Right renal cortex interstitium (tissue), 3 donors: ENCODE results near the gene OPN1LW. TPM values are rescaled to one million over a fixed set of nuclear protein-coding genes. Genes with fewer than 3 reads are reported as not detected.
"Not testable (repeated sequence)": the region's sequence is repeated elsewhere in the genome, so short reads cannot be mapped to it uniquely, and the experiment has no call there.

Source experiments
- DNase-seq, 3 donors: peaks; one replicate each; pipeline ENCODE4 v3.0.0-alpha.2; 2013; ENCODE audit warnings: low read depth in 3 of 3, low spot score in 2 of 3
- polyA plus RNA-seq, 3 donors: library from polyadenylated mRNA; unstranded; fragments of 120-200 nt; gene quantifications; one replicate each; pipeline ENCODE4 v1.2.1, GENCODE V29; 2013; ENCODE audit not compliant: insufficient read length in 3 of 3

OPN1LW gene
- polyA plus RNA-seq: not detected

DNA sequence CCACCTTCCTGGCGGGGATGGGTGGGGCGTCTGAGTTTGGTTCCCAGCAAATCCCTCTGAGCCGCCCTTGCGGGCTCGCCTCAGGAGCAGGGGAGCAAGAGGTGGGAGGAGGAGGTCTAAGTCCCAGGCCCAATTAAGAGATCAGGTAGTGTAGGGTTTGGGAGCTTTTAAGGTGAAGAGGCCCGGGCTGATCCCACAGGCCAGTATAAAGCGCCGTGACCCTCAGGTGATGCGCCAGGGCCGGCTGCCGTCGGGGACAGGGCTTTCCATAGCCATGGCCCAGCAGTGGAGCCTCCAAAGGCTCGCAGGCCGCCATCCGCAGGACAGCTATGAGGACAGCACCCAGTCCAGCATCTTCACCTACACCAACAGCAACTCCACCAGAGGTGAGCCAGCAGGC is at the start of gene OPN1LW:
Gene OPN1LW (plus strand): TSS at position 234 of the 400 bp plus-strand sequence. CDS start 41 bp downstream, at position 275.
- not testable (repeated sequence) for DNase-seq

DNA sequence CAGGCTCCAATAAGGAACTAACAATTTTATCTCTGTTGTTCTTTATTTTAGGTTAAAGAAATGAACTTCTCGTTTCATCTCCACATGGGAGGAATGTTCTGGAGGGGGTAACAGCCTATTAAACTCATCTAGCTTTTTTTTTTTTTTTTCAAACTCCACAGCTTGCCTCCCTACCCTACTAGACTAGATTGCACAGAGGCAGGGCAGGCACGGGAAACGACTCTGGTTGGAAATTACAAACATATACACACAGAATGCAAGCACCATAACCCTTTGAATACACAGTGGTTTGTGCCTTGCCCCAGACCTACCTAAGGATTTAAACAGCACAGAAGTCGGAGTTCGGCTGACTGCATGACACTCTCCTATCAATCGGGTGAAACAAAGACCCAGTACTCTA is 49.2 kb upstream of the OPN1LW start:
- DNase-seq: no peak

DNA sequence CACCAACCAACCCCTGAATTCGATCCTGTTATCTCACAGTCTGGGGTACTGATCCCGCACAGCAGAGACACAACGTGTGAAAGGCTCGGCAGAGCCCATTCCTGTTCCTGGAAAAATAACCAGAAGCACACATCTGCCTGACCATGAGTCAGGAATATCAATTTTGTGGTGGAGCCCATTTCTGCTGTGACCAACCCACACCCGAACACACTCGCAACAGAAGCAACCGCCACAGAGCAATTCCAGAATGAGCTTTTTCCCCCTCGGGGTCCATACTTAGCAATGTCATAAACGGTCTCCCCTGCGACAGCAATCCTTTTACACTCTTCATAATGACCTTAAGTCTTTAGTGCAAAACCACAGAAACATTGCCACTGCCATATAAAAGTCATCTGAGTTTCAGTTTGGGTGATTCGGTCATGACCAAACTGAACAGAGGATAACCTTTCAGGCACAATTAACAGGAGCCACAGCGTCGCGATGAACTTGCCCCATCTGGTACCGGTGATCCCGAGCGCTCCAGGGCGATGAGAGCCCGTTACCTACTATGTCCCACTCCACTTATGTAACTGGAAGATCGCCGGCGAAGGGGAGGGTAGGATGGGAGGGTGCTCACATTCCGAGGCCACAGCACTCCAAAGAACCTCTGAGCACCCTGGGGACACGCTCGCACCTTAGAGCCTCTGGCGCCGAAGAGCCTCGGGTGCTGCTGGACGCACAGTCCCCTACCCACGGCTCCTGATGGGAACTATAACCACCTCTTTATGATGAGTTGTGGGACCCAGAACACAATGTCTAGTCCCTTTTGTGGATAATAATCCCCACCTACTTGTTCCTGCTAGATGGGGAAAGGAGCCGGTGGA is 47.7 kb upstream of the OPN1LW start:
- DNase-seq: no peak

DNA sequence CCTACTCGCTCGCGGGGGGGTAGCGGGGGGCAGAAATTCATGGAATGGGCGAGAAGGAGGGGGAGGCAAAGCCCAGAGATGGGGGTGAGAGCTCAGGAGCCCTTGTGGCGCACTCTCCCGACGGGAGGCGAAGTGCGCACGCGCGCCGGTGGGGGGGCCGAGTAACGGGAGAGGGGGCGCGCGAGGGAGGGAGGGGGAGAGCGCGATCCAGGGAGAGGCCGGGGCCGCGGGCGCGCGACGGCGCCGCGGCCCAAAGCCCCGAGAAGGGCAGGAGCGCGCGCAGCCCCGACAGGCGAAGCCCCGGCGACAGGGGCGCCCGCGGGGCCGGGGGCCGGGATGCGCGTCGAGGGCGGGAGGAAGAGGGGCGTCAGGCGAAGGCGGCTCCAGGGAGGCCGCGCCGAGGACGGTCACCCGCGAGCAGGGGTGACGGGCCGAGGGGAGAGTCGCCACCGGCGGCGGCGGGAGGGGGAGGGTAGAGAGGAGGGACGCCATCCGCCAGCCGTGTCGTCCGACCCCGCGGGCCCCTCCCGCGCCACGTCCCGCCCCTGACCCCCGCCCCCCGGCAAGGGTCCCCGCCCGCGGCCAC is 46.9 kb upstream of the OPN1LW start:
- peak in 2 of 3 donors; percentile 54 to 56 for DNase-seq

DNA sequence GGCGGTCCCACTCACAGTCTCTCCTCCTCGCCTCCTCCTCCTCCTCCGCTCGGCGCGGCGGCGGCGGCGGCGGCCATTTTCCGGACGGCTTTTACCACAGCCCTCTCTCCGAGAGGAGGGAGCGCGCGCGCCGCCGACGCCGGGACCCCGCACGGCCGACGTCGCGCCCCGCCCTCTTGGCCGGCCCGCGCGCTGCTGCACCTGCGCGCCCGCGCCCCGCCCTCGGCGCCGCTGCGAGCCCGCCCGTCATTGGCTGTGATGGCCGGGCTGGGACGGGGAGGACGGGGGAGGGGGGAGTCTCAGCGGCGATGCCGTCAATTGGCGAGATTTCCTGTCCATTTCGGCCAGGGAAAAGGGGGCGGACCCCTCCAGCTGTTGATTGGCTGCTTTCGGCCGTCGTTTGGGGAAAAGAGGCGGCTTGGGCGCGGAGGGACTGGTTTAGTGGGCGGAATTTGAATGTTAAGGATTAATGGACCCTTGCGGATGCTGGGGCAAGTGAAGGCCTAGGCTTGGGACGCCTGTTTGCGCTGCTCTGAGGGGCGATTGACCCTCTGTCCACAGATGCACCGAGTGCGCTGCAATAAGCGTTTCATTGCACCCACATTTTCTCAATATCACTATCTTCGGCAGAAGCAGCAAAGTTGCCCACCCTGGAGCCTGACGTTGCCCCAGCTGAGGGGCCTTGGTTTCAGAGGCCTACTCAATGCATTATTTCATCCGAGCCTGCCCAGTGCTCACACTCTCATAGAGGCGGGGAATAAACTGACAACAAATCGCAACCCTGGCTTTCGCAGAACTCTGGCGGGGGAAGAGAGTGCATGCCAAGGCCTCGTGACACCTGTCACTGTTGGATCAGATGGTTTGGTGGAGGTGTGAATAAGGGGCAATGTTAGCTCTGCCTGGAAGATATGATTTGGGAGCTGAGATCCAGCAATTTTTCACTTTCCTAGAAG is 46.2 kb upstream of the OPN1LW start, which contains the start of gene MECP2:
Gene MECP2 (minus strand): TSS at position 129 of the 953 bp plus-strand sequence.
- peak; percentile 69 to 81 (median 78) for DNase-seq

DNA sequence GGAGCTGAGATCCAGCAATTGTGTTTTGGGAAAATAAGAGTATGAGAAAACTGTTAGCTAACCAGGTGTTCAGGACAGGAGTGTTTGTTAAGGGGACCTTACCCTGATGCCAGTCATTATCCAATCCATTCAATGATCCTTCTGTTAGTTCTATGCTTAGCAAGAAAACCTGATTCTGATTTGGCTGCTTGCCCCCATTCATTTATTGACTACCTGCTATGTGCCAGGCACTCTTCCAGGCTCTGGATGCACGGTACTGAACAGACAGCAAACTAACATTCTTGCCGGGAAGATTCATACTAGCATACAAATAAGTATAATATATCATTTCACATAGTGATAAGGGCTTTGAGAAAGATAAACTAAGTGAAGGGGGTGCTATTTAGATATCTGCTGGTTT is 45.5 kb upstream of the OPN1LW start:
- no peak for DNase-seq

DNA sequence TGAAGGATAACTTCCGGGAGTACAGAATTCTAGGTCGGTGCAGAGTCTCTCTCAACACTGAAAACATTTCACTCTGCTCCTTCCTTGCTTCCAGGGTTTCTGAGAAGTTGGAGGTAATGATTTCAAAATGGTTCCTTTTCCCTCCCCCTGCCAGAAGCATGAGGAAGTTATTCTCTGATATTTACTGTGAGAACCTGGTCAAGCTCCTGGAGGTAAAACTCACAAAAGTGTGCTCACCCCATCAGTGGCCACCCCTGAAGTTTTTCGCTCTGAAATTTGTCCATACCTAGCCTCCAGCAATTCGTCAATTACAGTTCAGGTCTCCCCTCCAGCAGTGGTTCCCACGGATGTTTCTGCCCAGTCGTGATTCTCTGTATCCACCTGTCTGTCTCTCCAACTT is 30.3 kb upstream of the OPN1LW start:
- no peak for DNase-seq

DNA sequence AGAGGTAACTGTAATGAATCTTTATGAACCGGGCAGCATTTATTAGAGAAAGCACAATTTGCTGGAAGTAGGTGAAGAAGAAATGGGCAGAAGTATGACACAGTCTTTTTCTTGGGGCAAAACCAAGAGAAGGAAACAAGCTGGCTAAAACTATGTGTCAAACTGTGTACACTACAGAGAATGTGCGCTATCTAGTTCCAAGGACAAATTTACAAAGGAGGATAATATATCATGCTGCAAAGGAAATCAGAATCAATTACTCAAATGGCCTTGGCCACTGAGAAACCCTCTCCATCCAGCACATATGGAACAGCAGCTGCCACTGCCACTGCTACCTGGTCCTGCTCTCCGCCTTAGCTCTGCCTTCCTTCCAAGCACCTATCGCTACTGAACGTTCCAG is 29.4 kb upstream of the OPN1LW start:
- no peak for DNase-seq

DNA sequence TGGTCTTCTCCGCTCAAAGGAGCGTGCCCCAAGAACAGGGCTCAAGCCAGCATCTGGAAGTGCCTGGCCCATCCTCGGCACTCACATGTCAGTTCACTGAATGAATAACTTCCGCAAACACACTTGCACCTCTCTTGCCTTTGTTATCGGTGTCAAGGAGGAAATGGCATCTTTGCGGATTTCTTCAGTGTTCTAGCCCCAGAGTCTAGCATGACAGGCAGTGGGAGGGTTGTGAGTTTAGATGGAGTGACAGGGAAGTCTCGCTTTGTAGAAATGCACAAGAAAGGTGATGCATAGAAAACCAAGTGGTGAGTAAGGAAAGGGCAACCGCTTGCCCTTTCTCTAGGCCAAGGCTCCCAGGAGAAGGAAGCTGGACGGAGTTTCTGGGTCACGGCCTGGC is 29.0 kb upstream of the OPN1LW start:
- DNase-seq: no peak

DNA sequence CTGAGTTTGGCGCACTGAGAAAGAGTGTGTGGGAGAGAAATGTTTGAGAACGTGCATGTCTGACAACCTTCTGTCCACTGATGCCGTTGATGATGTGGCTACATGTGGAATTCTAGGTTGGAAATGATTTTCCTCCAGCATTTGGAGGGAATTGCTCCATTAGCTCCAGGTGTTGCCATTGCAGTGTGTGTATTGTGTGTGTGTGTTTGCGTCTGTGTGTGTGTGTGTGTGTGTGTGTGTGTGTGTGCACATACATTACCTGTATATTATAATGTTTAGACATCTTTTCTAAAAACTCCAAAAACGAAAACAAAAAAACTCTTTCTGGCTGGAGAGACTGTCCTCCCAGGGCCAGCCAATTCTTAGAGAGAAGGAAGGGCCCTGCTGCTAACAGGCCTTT is 28.3 kb upstream of the OPN1LW start:
- DNase-seq: no peak

DNA sequence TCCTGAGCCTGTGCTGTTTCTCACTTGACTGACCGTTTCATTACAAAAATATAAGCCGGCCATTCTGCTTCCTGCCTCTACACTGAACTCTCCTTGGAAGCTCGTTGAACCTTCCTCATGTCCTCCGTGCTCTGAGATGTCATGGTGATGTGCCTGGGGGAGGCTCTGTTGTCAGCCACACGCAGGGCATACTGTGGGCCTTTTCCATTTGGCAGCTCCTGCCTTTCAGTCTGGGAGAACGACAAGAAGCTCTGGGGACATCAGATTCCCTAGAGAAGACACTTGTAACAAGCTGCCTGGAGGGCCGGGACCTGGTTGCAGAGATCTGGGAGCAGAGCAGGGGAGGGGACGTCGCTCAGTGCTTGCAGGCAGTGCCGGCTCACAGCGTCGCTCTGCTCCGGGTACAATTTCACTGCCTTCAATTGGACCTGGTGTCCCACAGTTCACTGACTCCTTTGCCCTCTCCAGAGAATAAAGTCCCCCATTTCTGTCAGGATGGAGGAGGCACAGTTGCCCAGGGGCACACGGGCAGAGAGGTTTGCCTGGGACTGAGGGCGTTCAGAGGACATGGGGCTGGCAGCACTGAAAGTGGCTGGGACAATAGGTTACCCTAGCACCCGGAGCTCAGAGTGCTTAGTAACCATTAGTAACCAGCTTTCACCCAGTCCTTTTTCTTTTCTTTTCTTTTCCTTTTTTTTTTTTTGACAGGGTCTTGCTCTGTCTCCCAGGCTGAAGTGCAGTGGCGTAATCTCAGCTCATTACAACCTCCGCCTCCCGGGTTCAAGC is 27.4 kb upstream of the OPN1LW start:
- DNase-seq: no peak

DNA sequence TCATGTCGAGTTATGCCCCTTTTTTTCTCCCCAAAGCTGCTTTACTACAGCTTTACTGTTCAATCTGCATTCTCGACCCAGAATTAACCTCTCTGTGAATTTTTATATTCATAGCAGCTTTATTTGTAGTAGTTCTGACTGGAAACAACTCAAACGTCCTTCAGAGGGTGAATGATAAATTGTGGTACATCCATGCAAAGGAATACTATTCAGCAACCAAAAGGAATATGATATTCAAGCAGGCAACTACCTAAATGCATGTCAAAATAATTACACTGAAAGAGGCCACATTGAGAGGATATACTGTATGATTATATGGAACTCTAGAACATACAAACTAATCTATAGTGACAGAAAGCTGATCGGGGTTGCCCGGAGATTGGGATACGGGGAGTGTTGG is 26.5 kb upstream of the OPN1LW start:
- DNase-seq: no peak

DNA sequence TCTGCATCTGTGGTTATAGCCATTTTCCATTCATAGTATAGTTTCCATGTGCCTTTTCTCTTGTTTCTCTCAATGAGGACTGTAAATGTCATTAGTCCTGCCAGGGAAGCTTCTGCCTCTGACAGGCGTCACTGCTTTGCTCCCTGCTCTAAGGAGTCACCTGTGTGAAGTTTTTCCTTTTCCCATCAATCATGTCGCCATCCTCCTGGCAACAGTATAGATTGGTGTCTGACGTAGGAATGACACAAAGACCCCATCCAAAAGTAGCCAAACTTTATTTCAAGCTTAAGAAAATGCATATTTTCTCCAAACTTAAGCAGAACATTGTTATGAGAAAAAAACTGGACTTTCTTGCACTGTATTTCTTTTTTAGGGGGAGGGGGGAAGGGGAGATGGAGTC is 23.5 kb upstream of the OPN1LW start:
- no peak for DNase-seq

DNA sequence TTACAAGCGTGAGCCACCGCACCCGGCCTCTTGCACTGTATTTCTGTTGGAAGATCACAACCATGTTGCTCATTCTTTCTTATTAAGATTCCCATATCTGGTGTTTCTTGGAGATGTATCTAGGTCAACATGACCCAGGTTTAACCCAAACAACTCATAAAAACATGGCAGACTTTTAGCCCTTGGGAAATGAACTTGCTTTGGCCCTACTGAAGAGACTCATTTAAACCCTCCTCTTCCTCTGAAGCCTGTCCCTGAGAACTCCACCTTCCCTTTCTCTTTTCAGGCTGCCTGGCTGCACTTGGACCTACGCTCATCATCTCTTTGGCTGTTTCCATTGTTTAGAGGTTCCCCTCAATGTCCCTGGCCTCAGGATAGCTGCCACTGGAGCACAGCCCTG is 22.8 kb upstream of the OPN1LW start:
- no peak for DNase-seq

DNA sequence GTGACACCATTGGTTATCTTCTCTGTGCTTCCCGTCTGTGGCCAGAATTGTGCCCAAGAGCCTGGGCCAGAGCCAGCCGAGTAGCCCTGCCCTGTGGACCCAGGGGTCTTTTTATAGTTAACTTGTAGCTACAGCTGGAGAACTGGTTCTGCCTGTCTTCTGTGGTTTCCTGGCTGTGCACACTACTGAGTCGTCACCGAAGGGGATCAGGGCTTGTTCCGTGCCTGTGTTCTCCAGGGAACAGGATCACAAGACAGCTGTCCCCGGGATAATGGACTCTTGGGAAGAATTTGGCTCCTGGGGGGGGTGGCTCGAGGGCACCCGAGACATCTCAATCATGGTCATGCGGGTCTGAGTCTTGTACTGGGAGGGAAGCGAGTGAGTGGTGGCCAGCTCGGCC is 22.1 kb upstream of the OPN1LW start:
- DNase-seq: no peak

DNA sequence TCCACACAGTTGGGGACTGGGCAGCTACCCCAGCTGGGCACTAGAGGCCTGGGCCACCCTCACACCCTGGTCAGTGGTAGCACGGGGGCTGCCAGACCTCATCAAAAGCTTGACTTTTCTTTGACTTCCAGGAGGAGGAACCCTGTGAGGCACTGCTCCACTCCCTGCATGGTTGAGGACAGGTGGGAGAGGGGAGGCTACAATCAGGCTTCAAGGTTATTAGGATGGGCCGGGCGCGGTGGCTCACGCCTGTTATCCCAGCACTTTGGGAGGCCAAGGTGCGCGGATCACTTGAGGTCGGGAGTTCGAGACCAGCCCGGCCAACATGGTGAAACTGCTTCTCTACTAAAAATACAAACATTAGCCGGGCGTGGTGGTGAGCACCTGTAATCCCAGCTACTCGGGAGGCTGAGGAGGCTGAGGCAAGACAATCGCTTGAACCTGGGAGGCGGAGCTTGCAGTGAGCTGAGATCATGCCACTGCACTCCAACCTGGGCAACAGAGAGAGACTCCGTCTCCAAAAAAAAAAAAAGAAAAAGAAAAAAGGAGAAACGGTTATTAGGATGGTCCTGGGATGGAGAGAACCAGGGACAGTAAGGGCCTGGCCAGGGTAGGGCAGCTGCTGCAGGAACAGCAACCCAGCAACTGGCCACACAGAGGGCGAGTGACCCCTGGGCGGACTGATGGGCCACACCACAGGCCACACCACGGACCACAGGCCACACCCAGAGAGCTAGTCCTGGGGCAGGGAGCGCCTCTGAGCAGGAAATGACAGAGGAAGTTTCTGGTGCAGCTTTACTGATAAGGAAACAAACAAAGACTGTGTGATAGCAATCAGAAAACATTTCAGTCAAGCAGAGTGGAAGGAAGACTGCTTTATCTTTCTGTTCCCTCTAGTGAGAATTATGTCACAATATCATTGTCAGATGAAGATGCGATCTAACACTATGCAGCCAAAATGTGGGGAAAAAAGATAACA is 20.5 kb upstream of the OPN1LW start:
- DNase-seq: no peak

DNA sequence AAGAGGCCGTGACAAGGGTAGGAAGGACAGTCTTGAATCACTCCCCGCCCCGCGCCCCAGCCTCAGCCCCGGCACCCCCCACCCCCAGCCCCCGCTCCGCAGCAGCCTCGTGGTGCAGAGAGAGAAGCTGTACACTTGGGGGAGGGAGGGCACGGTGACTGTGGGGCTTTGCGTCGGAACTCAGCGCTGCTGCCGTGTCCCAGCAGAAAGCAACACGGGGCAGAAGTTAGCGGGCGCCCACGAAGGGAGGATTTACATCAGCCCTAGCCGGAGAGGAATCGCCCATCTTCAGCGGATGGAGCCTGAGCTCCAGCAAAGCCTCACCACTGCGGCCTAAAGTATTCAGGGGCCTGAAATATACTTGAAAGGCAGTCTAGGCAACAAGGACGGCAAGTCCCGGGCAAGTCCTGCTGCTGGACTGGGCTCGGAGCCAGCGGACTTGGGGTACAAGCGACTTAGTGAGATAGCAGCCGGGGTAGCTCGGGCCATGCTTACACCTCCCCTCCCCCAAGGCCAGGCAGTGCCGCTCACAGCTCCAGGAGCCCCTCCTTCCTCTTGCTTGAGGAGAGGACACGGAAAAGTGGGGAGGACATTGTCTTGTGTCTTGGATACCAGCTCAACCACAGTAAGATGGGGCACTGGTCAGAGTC is 18.5 kb upstream of the OPN1LW start:
- DNase-seq: no peak

DNA sequence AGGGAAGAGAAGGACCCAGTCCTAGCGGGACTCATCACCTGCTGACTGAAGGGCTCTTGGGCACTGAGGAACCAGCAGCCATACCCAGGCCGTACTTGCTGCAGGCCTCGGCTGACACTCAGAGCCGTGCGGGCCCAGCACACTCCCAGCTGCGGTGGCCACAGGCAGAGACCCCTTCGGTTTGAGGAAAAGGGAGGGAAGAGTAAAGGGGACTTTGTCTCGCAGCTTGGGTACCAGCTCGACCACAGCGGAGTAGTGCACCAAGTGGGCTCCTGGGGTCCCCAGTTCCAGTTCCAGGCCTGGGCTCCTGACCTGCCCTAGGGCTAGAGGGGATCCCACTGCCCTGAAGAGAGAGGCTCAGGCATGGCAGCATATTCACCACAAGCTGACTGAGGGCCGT is 17.9 kb upstream of the OPN1LW start:
- no peak for DNase-seq

DNA sequence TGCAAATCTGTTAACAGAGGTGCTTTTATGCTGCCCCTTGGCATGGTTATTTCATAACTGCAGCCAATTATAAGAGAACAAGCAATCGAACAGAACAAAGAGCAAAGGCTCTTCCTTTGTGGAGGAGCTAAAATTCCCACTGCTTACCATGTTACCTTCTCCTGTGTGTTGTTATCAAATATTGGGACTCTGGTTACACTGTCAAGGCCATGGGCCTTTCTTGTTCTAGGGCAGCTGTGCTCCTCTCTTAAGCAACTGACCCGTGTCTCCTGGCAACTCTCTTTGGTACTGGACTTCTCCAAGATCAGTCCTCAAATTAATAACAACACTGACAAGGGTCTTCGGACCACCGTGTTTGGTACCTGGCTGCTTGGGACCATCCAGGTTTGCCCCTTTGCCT is 12.1 kb upstream of the OPN1LW start:
- no peak for DNase-seq
